HG02571 (cell line): ENCODE results near the gene RABGAP1.

ENCODE experiments used
- ATAC-seq: cut with Tn5 transposase; IDR thresholded peaks from one replicate; pipeline ENCODE4 v1.9.1; 2021; ENCODE audit warnings: mild to moderate bottlenecking, moderate library complexity; ENCODE audit not compliant: unreplicated experiment

The RABGAP1 gene

GRCh38 chr9:123074628-123075027 lies 133.8 kb downstream of the RABGAP1 start:
- ATAC-seq: no peak

- no peak for ATAC-seq
Measured at GRCh38 chr9:123080444-123080843, 139.6 kb downstream of the RABGAP1 start.

GRCh38 chr9:123081824-123082223 lies 141.0 kb downstream of the RABGAP1 start:
- no peak for ATAC-seq

- no peak for ATAC-seq
Measured at GRCh38 chr9:123083680-123084079, 142.9 kb downstream of the RABGAP1 start.

GRCh38 chr9:123084256-123084655 lies 143.4 kb downstream of the RABGAP1 start:
- ATAC-seq: no peak

- no peak for ATAC-seq
Measured at GRCh38 chr9:123085916-123086315, 145.1 kb downstream of the RABGAP1 start.

- ATAC-seq: no peak
Measured at GRCh38 chr9:123087359-123087888, 146.6 kb downstream of the RABGAP1 start.

GRCh38 chr9:123089040-123089439 lies 148.2 kb downstream of the RABGAP1 start:
- ATAC-seq: no peak

GRCh38 chr9:123089790-123090189 lies 149.0 kb downstream of the RABGAP1 start:
- ATAC-seq: no peak

GRCh38 chr9:123090198-123090896 lies 149.5 kb downstream of the RABGAP1 start:
- no peak for ATAC-seq

- no peak for ATAC-seq
Measured at GRCh38 chr9:123090956-123091355, 150.1 kb downstream of the RABGAP1 start.

GRCh38 chr9:123091459-123091858 lies 150.6 kb downstream of the RABGAP1 start:
- no peak for ATAC-seq

GRCh38 chr9:123093141-123093540 lies 152.3 kb downstream of the RABGAP1 start:
- no peak for ATAC-seq

- ATAC-seq: no peak
Measured at GRCh38 chr9:123096987-123097386, 156.2 kb downstream of the RABGAP1 start.

GRCh38 chr9:123097430-123098095 lies 156.7 kb downstream of the RABGAP1 start:
- no peak for ATAC-seq

- ATAC-seq: no peak
Measured at GRCh38 chr9:123098096-123098459, 157.3 kb downstream of the RABGAP1 start.

- no peak for ATAC-seq
Measured at GRCh38 chr9:123099042-123099441, 158.2 kb downstream of the RABGAP1 start.

- no peak for ATAC-seq
Measured at GRCh38 chr9:123099548-123099947, 158.7 kb downstream of the RABGAP1 start.

- ATAC-seq: no peak
Measured at GRCh38 chr9:123102375-123103113, 161.7 kb downstream of the RABGAP1 start.

GRCh38 chr9:123104807-123105206 lies 164.0 kb downstream of the RABGAP1 start:
- ATAC-seq: no peak

- ATAC-seq: no peak
Measured at GRCh38 chr9:123105490-123105889, 164.7 kb downstream of the RABGAP1 start.
